Panc1 (cell line): Measurements from ENCODE around the gene BLOC1S3. TPM values are rescaled to one million over a fixed set of nuclear protein-coding genes. Genes with fewer than 3 reads are reported as not detected.

Experiments used
- ATAC-seq: fragments of 200-7000 bp; cut with Tn5 transposase; 2 replicates; pipeline ENCODE4 v1.9.1; 2020; ENCODE audit warnings: mild to moderate bottlenecking, moderate library complexity
- Bru-seq: library from RNA; stranded (reverse); fragments of 400-500 nt; gene quantifications from one replicate; lab custom pipeline; 2021; lab: Mats Ljungman, UMichigan
- BruChase-seq, 2 experiments: library from RNA; stranded (reverse); fragments of 400-500 nt; gene quantifications; one replicate each; lab custom pipeline; 2021; lab: Mats Ljungman, UMichigan
- BruUV-seq: library from RNA; stranded (reverse); fragments of 400-500 nt; replicated peaks from 2 replicates; lab custom pipeline; 2021; lab: Mats Ljungman, UMichigan
- CTCF ChIA-PET: fragments of 300-600 bp; sonication (Branson Sonifier 250); formaldehyde crosslinking; loops from one replicate; lab custom pipeline; 2022; ENCODE audit warnings: antibody characterized with exemption; lab: Charles Lee
- POLR2A ChIA-PET: fragments of 300-600 bp; sonication (Branson Sonifier 250); formaldehyde crosslinking; loops from one replicate; lab custom pipeline; 2022; ENCODE audit warnings: antibody characterized with exemption; lab: Charles Lee
- DNase-seq: peaks from one replicate; pipeline ENCODE4 v3.0.0-alpha.2; 2010; ENCODE audit warnings: low read depth, low spot score
- H3K27ac ChIP-seq: 2 replicates; pipeline ENCODE4 v1.5.1; 2011; ENCODE audit warnings: mild to moderate bottlenecking, low read length, inconsistent platforms
- H3K27me3 ChIP-seq: fragments of 200-500 bp; sonication (Bioruptor generic); 2 replicates; pipeline ENCODE4 v1.6.0; 2014; ENCODE audit warnings: low read length, inconsistent platforms; ENCODE audit not compliant: control insufficient read depth, insufficient read depth
- H3K36me3 ChIP-seq: fragments of 200-500 bp; sonication (Bioruptor generic); 2 replicates; pipeline ENCODE4 v1.5.1; 2014; ENCODE audit warnings: inconsistent platforms, mild to moderate bottlenecking, low read length, moderate library complexity; ENCODE audit not compliant: control insufficient read depth, insufficient read depth
- H3K4me1 ChIP-seq: 2 replicates; pipeline ENCODE4 v1.5.1; 2011; ENCODE audit warnings: inconsistent platforms, mild to moderate bottlenecking, low read length, moderate library complexity; ENCODE audit not compliant: control insufficient read depth, insufficient read depth
- H3K4me3 ChIP-seq, 2 experiments: 2 replicates each; pipeline ENCODE4 v1.5.1; 2011 to 2012; ENCODE audit warnings: low read depth in 2 of 2, low read length in 2 of 2, mild to moderate bottlenecking in 2 of 2, inconsistent platforms in 1 of 2, moderate library complexity in 1 of 2
- H3K9me3 ChIP-seq: fragments of 200-500 bp; sonication (Bioruptor generic); 2 replicates; pipeline ENCODE4 v1.5.1; 2014; ENCODE audit warnings: low read depth, mild to moderate bottlenecking, inconsistent platforms, low read length, moderate library complexity; ENCODE audit not compliant: control insufficient read depth, insufficient read depth
- POLR2AphosphoS5 ChIP-seq: IDR thresholded peaks from 2 replicates; pipeline ENCODE4 v1.6.1; 2012; ENCODE audit warnings: mild to moderate bottlenecking, low read depth, low read length, moderate library complexity
- SIN3A ChIP-seq: IDR thresholded peaks from 2 replicates; pipeline ENCODE4 v1.6.1; 2012; ENCODE audit warnings: low read depth, mild to moderate bottlenecking, low read length, moderate library complexity, borderline replicate concordance; ENCODE audit not compliant: insufficient read depth
- TCF7L2 ChIP-seq: IDR thresholded peaks from 2 replicates; pipeline ENCODE4 v1.6.1; 2011; ENCODE audit warnings: mild to moderate bottlenecking, low read depth, low read length, inconsistent platforms
- in situ Hi-C: cut with HindIII; loops from 2 replicates; pipeline ENCODE4 v1.10.0; 2016; ENCODE audit warnings: low sequenced_read_pairs, low pct_unique_long_range_greater_than_20kb
- intact Hi-C: fragments of 100-400 bp; cut with micrococcal nuclease; formaldehyde crosslinking; loops from one replicate; pipeline ENCODE4 v1.10.0; 2022; ENCODE audit not compliant: unreplicated experiment
- long read RNA-seq: library from polyadenylated mRNA; unstranded; transcript quantifications from one replicate; pipeline ENCODE4 v2.0.0, GENCODE V29; 2021; ENCODE audit not compliant: unreplicated experiment
- polyA plus RNA-seq: library from polyadenylated mRNA; unstranded; fragments of >200 nt; gene quantifications from one replicate; pipeline ENCODE4 v1.2.1, GENCODE V29; 2012; ENCODE audit warnings: missing spikeins; ENCODE audit not compliant: insufficient read length
- total RNA-seq: library from RNA; stranded (reverse); gene quantifications from one replicate; pipeline ENCODE4 v1.2.1, GENCODE V29; 2021; ENCODE audit not compliant: unreplicated experiment
- TF ChIP-seq, protein P1 (sequence below), 2 experiments: IDR thresholded peaks; 2 replicates each; pipeline ENCODE4 v1.6.1; 2011 to 2012; ENCODE audit warnings: low read depth in 2 of 2, control low read depth in 1 of 2, low read length in 1 of 2, mild to moderate bottlenecking in 1 of 2, moderate library complexity in 1 of 2; ENCODE audit not compliant: insufficient read depth in 1 of 2
- TF ChIP-seq, protein P2 (sequence below): fragments of 450-650 bp; IDR thresholded peaks from 2 replicates; pipeline ENCODE4 v1.5.1; 2017; ENCODE audit warnings: mild to moderate bottlenecking

BLOC1S3 gene
- total RNA-seq: 21.8 TPM
- polyA plus RNA-seq: 13.2 TPM
- percentile 74 among the genes with signal in this experiment for Bru-seq, nascent RNA
- BruChase-seq, experiment 1, labeled RNA remaining after a 2-hour chase: percentile 96 among the genes with signal in this experiment
- percentile 80 among the genes with signal in this experiment for BruChase-seq, experiment 2, labeled RNA remaining after a 6-hour chase
- long read RNA-seq, transcript BLOC1S3-202 (1 exons, 732 nt): major isoform, 11 of 16 reads
- long read RNA-seq, partial matches to known transcripts: 0 of 16 reads
- long read RNA-seq, other reads (novel, unspliced or antisense): 0 of 16 reads

- peak within 1 kb of the TSS; percentile 88 to 90 for H3K4me3 ChIP-seq
- peak within 1 kb of the TSS; percentile 85 for H3K27ac ChIP-seq
- H3K4me1 ChIP-seq: no peaks in the 10 kb centered on the region
- DNase-seq: peak; percentile 99
- H3K27me3 ChIP-seq: no peaks in the 10 kb centered on the region
- H3K36me3 ChIP-seq: no peaks in the 10 kb centered on the region
- intact Hi-C loops (no loop called here), in situ Hi-C loops (no loop called here)
- ATAC-seq: peak; percentile 94
- ChIA-PET CTCF (no interaction called here), POLR2A (no interaction called here)
- TF ChIP-seq TCF7L2 (no peak), POLR2AphosphoS5 (0 out of 2 replicates have a peak, but pooled peaks have one; percentile 38), SIN3A (peak; percentile 89)
- TF ChIP-seq, protein P1, sequence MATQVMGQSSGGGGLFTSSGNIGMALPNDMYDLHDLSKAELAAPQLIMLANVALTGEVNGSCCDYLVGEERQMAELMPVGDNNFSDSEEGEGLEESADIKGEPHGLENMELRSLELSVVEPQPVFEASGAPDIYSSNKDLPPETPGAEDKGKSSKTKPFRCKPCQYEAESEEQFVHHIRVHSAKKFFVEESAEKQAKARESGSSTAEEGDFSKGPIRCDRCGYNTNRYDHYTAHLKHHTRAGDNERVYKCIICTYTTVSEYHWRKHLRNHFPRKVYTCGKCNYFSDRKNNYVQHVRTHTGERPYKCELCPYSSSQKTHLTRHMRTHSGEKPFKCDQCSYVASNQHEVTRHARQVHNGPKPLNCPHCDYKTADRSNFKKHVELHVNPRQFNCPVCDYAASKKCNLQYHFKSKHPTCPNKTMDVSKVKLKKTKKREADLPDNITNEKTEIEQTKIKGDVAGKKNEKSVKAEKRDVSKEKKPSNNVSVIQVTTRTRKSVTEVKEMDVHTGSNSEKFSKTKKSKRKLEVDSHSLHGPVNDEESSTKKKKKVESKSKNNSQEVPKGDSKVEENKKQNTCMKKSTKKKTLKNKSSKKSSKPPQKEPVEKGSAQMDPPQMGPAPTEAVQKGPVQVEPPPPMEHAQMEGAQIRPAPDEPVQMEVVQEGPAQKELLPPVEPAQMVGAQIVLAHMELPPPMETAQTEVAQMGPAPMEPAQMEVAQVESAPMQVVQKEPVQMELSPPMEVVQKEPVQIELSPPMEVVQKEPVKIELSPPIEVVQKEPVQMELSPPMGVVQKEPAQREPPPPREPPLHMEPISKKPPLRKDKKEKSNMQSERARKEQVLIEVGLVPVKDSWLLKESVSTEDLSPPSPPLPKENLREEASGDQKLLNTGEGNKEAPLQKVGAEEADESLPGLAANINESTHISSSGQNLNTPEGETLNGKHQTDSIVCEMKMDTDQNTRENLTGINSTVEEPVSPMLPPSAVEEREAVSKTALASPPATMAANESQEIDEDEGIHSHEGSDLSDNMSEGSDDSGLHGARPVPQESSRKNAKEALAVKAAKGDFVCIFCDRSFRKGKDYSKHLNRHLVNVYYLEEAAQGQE (IDR thresholded peaks at IDR 0.05; ENCODE audit: insufficient read depth in 1 of 2, low read depth in 2 of 2, low read length in 1 of 2): no peak
- TF ChIP-seq, protein P2, sequence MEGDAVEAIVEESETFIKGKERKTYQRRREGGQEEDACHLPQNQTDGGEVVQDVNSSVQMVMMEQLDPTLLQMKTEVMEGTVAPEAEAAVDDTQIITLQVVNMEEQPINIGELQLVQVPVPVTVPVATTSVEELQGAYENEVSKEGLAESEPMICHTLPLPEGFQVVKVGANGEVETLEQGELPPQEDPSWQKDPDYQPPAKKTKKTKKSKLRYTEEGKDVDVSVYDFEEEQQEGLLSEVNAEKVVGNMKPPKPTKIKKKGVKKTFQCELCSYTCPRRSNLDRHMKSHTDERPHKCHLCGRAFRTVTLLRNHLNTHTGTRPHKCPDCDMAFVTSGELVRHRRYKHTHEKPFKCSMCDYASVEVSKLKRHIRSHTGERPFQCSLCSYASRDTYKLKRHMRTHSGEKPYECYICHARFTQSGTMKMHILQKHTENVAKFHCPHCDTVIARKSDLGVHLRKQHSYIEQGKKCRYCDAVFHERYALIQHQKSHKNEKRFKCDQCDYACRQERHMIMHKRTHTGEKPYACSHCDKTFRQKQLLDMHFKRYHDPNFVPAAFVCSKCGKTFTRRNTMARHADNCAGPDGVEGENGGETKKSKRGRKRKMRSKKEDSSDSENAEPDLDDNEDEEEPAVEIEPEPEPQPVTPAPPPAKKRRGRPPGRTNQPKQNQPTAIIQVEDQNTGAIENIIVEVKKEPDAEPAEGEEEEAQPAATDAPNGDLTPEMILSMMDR: no peak; the same call in 1 of the 2 replicates
- no peaks in the 10 kb centered on the region for H3K9me3 ChIP-seq
- BruUV-seq: no TSS peak
Measured at GRCh38 chr19:45178262-45179071, at the start of gene BLOC1S3. TSS of gene BLOC1S3 (plus strand) at chr19:45178784. CDS start at chr19:45179297, 513 bp downstream.

- Histone ChIP-seq H3K9me3 (no peaks in the 10 kb centered on the region), H3K27ac (no peak overlapping the region), H3K36me3 (no peaks in the 10 kb centered on the region), H3K4me3 (no peak overlapping the region), H3K4me1 (no peaks in the 10 kb centered on the region), H3K27me3 (no peaks in the 10 kb centered on the region)
- ATAC-seq (no peak), DNase-seq (no peak)
- in situ Hi-C loops: no loop called here
- ChIA-PET CTCF (no interaction called here), POLR2A (no interaction called here)
- no TSS peak for BruUV-seq
- TF ChIP-seq, protein P2: no peak
- intact Hi-C loops: no loop called here
Measured at GRCh38 chr19:45128806-45129205, 49.8 kb upstream of the BLOC1S3 start.
